H1 (cell line): Measurements from ENCODE around the gene TNIK. TPM values are rescaled to one million over a fixed set of nuclear protein-coding genes. Genes with fewer than 3 reads are reported as not detected.

ENCODE experiments used
- CTCF ChIA-PET: fragments of 300-600 bp; sonication (Branson Sonifier 250); formaldehyde crosslinking; loops from one replicate; lab custom pipeline; 2021; ENCODE audit not compliant: partially characterized antibody; lab: Charles Lee
- POLR2A ChIA-PET: fragments of 300-600 bp; sonication (Branson Sonifier 250); formaldehyde crosslinking; loops from one replicate; lab custom pipeline; 2021; ENCODE audit warnings: inconsistent platforms; ENCODE audit not compliant: partially characterized antibody; lab: Charles Lee
- DNase-seq, 2 experiments: peaks; one replicate each; pipeline versions ENCODE4 v3.0.0 to v3.0.0-alpha.2; 2010 to 2022; ENCODE audit warnings: low spot score in 2 of 2, low read depth in 1 of 2, mixed read lengths in 1 of 2
- FAIRE-seq: peaks from 2 replicates; lab custom pipeline; 2011; peaks lifted over from hg19 to GRCh38; lab: Jason Lieb, UNC
- H2AFZ ChIP-seq: 2 replicates; pipeline ENCODE4 v1.8.1; 2012; ENCODE audit warnings: low read length, inconsistent platforms
- H2AK5ac ChIP-seq: 2 replicates; pipeline ENCODE4 v1.6.1; 2013; ENCODE audit warnings: low read depth, low read length
- H2BK120ac ChIP-seq: replicated peaks from 2 replicates; pipeline ENCODE3; 2013; ENCODE audit warnings: low read depth, low read length, inconsistent platforms
- H2BK12ac ChIP-seq: 2 replicates; pipeline ENCODE4 v1.6.1; 2013; ENCODE audit warnings: low read depth, low read length
- H2BK15ac ChIP-seq: 2 replicates; pipeline ENCODE4 v1.6.1; 2013; ENCODE audit warnings: low read length
- H2BK20ac ChIP-seq: 2 replicates; pipeline ENCODE4 v1.6.1; 2013; ENCODE audit warnings: low read length
- H2BK5ac ChIP-seq: 2 replicates; pipeline ENCODE4 v1.6.1; 2013; ENCODE audit warnings: low read depth, low read length
- H3K14ac ChIP-seq: 2 replicates; pipeline ENCODE4 v1.6.1; 2013; ENCODE audit warnings: inconsistent platforms; ENCODE audit not compliant: insufficient read length
- H3K18ac ChIP-seq: 2 replicates; pipeline ENCODE4 v1.6.1; 2013; ENCODE audit warnings: low read length; ENCODE audit errors: extremely low read depth
- H3K23ac ChIP-seq: 2 replicates; pipeline ENCODE4 v1.6.1; 2013; ENCODE audit warnings: inconsistent platforms; ENCODE audit not compliant: insufficient read length
- H3K23me2 ChIP-seq: 2 replicates; pipeline ENCODE4 v1.6.1; 2013; ENCODE audit warnings: low read depth, low read length
- H3K27ac ChIP-seq: 2 replicates; pipeline ENCODE4 v1.6.1; 2011; ENCODE audit warnings: low read depth, low read length, inconsistent platforms
- H3K27me3 ChIP-seq, 4 experiments: replicated peaks in 1 of 4; 1 replicate in 1 of 4; 2 replicates in 3 of 4; pipeline versions ENCODE4 v1.6.1 to v1.8.1; 2011 to 2013; ENCODE audit warnings: low read length in 3 of 4, mild to moderate bottlenecking in 3 of 4, inconsistent platforms in 2 of 4, mixed read lengths in 2 of 4, moderate library complexity in 1 of 4; ENCODE audit not compliant: control insufficient read depth in 3 of 4, insufficient read depth in 3 of 4; ENCODE audit errors: extremely low read depth in 1 of 4
- H3K36me3 ChIP-seq, 4 experiments: 2 replicates each; pipeline versions ENCODE4 v1.6.1 to v1.8.1; 2011 to 2013; ENCODE audit warnings: mild to moderate bottlenecking in 4 of 4, low read length in 3 of 4, moderate library complexity in 2 of 4, control low read depth in 1 of 4, inconsistent platforms in 1 of 4; ENCODE audit not compliant: insufficient read depth in 4 of 4, control insufficient read depth in 2 of 4
- H3K4ac ChIP-seq: replicated peaks from 2 replicates; pipeline ENCODE3; 2013; ENCODE audit warnings: low read length, low read depth, mixed read lengths, inconsistent platforms; ENCODE audit not compliant: insufficient read length
- H3K4me1 ChIP-seq, 4 experiments: replicated peaks in 1 of 4; 1 replicate in 1 of 4; 2 replicates in 3 of 4; pipeline versions ENCODE4 v1.6.1 to v1.8.1; 2011 to 2013; ENCODE audit warnings: low read length in 3 of 4, inconsistent platforms in 2 of 4, mixed read lengths in 1 of 4; ENCODE audit not compliant: insufficient read depth in 4 of 4, control insufficient read depth in 3 of 4
- H3K4me2 ChIP-seq, 2 experiments: 2 replicates each; pipeline versions ENCODE4 v1.6.1 to v1.8.1; 2011 to 2013; ENCODE audit warnings: low read depth in 2 of 2, low read length in 2 of 2, control low read depth in 1 of 2, inconsistent platforms in 1 of 2, mild to moderate bottlenecking in 1 of 2; ENCODE audit not compliant: insufficient read depth in 1 of 2
- H3K4me3 ChIP-seq, 4 experiments: fragments of 200-600, 300-600 bp in 1 of 4; sonication (generic), shearing (Covaris generic), sonication (Bioruptor Twin) in 1 of 4; 2 replicates each; pipeline versions ENCODE4 v1.5.1 to v1.8.1; 2011 to 2016; ENCODE audit warnings: low read length in 4 of 4, low read depth in 3 of 4, control low read depth in 2 of 4, inconsistent platforms in 2 of 4, mild to moderate bottlenecking in 2 of 4, mixed read lengths in 1 of 4, moderate library complexity in 1 of 4; ENCODE audit not compliant: insufficient read depth in 2 of 4; ENCODE audit errors: extremely low read depth in 1 of 4
- H3K56ac ChIP-seq: replicated peaks from 2 replicates; pipeline ENCODE3; 2013; ENCODE audit warnings: low read depth, mild to moderate bottlenecking, mixed read lengths, low read length, inconsistent platforms; ENCODE audit not compliant: insufficient read length
- H3K79me1 ChIP-seq: 2 replicates; pipeline ENCODE4 v1.6.1; 2013; ENCODE audit warnings: low read depth, low read length, control low read depth
- H3K79me2 ChIP-seq, 2 experiments: 2 replicates each; pipeline versions ENCODE4 v1.6.1 to v1.8.1; 2012 to 2013; ENCODE audit warnings: low read length in 2 of 2, mild to moderate bottlenecking in 2 of 2, inconsistent platforms in 1 of 2; ENCODE audit not compliant: insufficient read depth in 2 of 2, control insufficient read depth in 1 of 2
- H3K9ac ChIP-seq, 4 experiments: replicated peaks in 1 of 4; 1 replicate in 1 of 4; 2 replicates in 3 of 4; pipeline versions ENCODE4 v1.6.1 to v1.8.1; 2011 to 2013; ENCODE audit warnings: low read depth in 3 of 4, low read length in 3 of 4, control low read depth in 2 of 4, mild to moderate bottlenecking in 2 of 4, moderate library complexity in 2 of 4, inconsistent platforms in 1 of 4; ENCODE audit errors: extremely low read depth in 1 of 4
- H3K9me3 ChIP-seq, 2 experiments: 2 replicates each; pipeline versions ENCODE4 v1.6.1 to v1.8.1; 2012 to 2013; ENCODE audit warnings: mild to moderate bottlenecking in 2 of 2, moderate library complexity in 2 of 2, control low read depth in 1 of 2, inconsistent platforms in 1 of 2, low read depth in 1 of 2, low read length in 1 of 2, mixed read lengths in 1 of 2; ENCODE audit not compliant: insufficient read depth in 2 of 2
- H4K20me1 ChIP-seq, 2 experiments: replicated peaks in 1 of 2; 2 replicates each; pipeline versions ENCODE3 to v1.8.1; 2011 to 2013; ENCODE audit warnings: inconsistent platforms in 2 of 2, low read length in 2 of 2, mild to moderate bottlenecking in 1 of 2; ENCODE audit not compliant: insufficient read depth in 2 of 2, control insufficient read depth in 1 of 2
- H4K5ac ChIP-seq: 2 replicates; pipeline ENCODE4 v1.6.1; 2013; ENCODE audit warnings: low read length, low read depth, mixed read lengths, inconsistent platforms; ENCODE audit not compliant: insufficient read length
- H4K8ac ChIP-seq: 2 replicates; pipeline ENCODE4 v1.8.0; 2013; ENCODE audit warnings: mild to moderate bottlenecking, moderate library complexity, low read length, inconsistent platforms; ENCODE audit not compliant: insufficient read depth; ENCODE audit errors: extremely low read depth
- H4K91ac ChIP-seq: replicated peaks from 2 replicates; pipeline ENCODE3; 2013; ENCODE audit warnings: low read length, mixed read lengths, inconsistent platforms; ENCODE audit not compliant: insufficient read length
- CEBPB ChIP-seq: IDR thresholded peaks from 2 replicates; pipeline ENCODE4 v1.6.1; 2012; ENCODE audit warnings: low read depth, low read length
- EP300 ChIP-seq, 2 experiments: IDR thresholded peaks; 1 replicate in 1 of 2; 2 replicates in 1 of 2; pipeline ENCODE4 v1.6.1; 2011 to 2012; ENCODE audit warnings: low read depth in 2 of 2, low read length in 2 of 2, mild to moderate bottlenecking in 2 of 2, borderline replicate concordance in 1 of 2, inconsistent platforms in 1 of 2, moderate library complexity in 1 of 2
- FOSL1 ChIP-seq: IDR thresholded peaks from 2 replicates; pipeline ENCODE4 v1.6.1; 2011; ENCODE audit warnings: mild to moderate bottlenecking, low read depth, low read length, moderate library complexity; ENCODE audit not compliant: insufficient read depth
- polyA plus RNA-seq, 7 experiments: library from polyadenylated mRNA; depleted of rRNA in 3 of 7; stranded (reverse) in 5 of 7; unstranded in 2 of 7; fragments of >200 nt in 5 of 7; fragments of 200-250 nt in 2 of 7; gene quantifications; 1 replicate in 5 of 7; 2 replicates in 1 of 7; 4 replicates in 1 of 7; pipeline versions ENCODE4 v1.2.1 to v1.2.3, GENCODE V29; 2011 to 2013; ENCODE audit warnings: missing spikeins in 2 of 7, mixed read lengths in 2 of 7
- total RNA-seq: library from RNA; stranded (reverse); fragmentation: NEBNext Ultra II Directional; extraction: Animal tissue kit (Norgen Biotek cat#: 25700); gene quantifications from 2 replicates; pipeline ENCODE4 v1.2.1, GENCODE V29; 2021

Gene TNIK
- total and polyA plus RNA-seq, 2 of the 8 experiments (the other 6 are each of a cell fraction or from before 2014, with no cell fraction given), result 7.4 to 42.0 TPM

GRCh38 chr3:171054921-171055320, 405.3 kb downstream of the TNIK start:
- Histone ChIP-seq H3K79me1 (no peaks in the 10 kb centered on the region), H3K4me3 (no peak overlapping the region), H3K18ac (no peak overlapping the region), H3K4me2 (no peak overlapping the region), H2BK12ac (no peak overlapping the region), H3K4me1 (peaks cover 0 to 4% (median 0%) of the 10 kb centered on the region in 4 experiments; a peak in 1 of 7 replicates), H3K79me2 (no peaks in the 10 kb centered on the region), H3K9me3 (no peaks in the 10 kb centered on the region), H3K23ac (no peak overlapping the region), H4K8ac (no peak overlapping the region), H3K36me3 (no peaks in the 10 kb centered on the region), H4K5ac (no peak overlapping the region), H3K23me2 (no peaks in the 10 kb centered on the region), H3K4ac (no peak overlapping the region), H2AFZ (no peak overlapping the region), H2BK120ac (no peak overlapping the region), H4K91ac (no peak overlapping the region), H2BK5ac (no peak overlapping the region), H2BK20ac (no peak overlapping the region), H2BK15ac (no peak overlapping the region), H3K14ac (no peak overlapping the region), H3K27me3 (no peaks in the 10 kb centered on the region), H3K27ac (no peak overlapping the region), H3K9ac (no peak overlapping the region), H2AK5ac (no peak overlapping the region), H3K56ac (no peak overlapping the region), H4K20me1 (no peaks in the 10 kb centered on the region)
- DNase-seq (no peak), FAIRE-seq (no peak)
- ChIA-PET CTCF (interaction anchor here (0.6 to 2.1 kb wide), 4 partner anchors 36 to 1370 kb away, joined by 3 to 6 read pairs (median 3); no protein-coding TSS in a partner anchor), POLR2A (no interaction called here)
- TF ChIP-seq EP300 (IDR thresholded peaks at IDR 0.05; ENCODE audit: borderline replicate concordance in 1 of 2, low read depth in 2 of 2, low read length in 2 of 2) (no peak), FOSL1 (no peak), CEBPB (no peak)
